Liver (tissue), 3 donors: ENCODE results near the gene HSPA9.

ENCODE experiments used
- ATF3 ChIP-seq: IDR thresholded peaks from 2 replicates; pipeline ENCODE4 v1.6.1; 2016; ENCODE audit warnings: antibody characterized with exemption
- CTCF ChIP-seq: fragments of 150-350 bp; IDR thresholded peaks from 2 replicates; pipeline ENCODE4 v1.5.1; 2017; ENCODE audit warnings: improper control_type of control experiment, low read depth, low read length; ENCODE audit not compliant: missing input control
- FOXA1 ChIP-seq: IDR thresholded peaks from 2 replicates; pipeline ENCODE4 v1.6.1; 2016; ENCODE audit warnings: antibody characterized with exemption
- GABPA ChIP-seq, 2 donors: IDR thresholded peaks in 1 of 2; conservative IDR thresholded peaks in 1 of 2; 2 replicates each; pipeline ENCODE4 v1.6.1; 2016; ENCODE audit warnings: antibody characterized with exemption in 2 of 2, mild to moderate bottlenecking in 1 of 2, moderate library complexity in 1 of 2
- TF ChIP-seq, protein P1 (sequence below): IDR thresholded peaks from 2 replicates; pipeline ENCODE4 v1.6.1; 2016; ENCODE audit warnings: antibody characterized with exemption
- donor health status: healthy.
- donor health status: healthy.

DNA sequence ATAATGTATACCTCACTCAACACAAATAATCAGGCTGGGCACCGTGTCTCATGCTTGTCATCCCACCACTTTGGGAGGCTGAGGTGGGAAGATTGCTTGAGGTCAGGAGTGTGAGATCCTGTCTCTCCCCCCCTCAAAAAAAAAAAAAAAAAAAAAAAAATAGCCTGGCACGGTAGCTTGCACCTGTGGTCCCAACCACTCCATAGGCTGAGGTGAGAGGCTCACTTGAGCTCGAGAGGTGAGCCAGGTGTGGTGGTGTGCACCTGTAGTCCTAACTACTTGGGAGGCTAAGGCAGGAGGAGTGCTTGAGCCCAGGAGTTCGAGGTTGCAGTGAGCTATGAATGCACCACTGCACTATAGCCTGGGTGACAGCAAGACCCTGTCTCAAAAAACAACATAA lies 22.5 kb downstream of the HSPA9 start:
- TF ChIP-seq GABPA (IDR thresholded peaks at IDR 0.05 in 1 of 2, conservative IDR thresholded peaks at IDR 0.05 in 1 of 2) (no peak), CTCF (no peak), ATF3 (no peak), FOXA1 (no peak)
- TF ChIP-seq, protein P1, sequence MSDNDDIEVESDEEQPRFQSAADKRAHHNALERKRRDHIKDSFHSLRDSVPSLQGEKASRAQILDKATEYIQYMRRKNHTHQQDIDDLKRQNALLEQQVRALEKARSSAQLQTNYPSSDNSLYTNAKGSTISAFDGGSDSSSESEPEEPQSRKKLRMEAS: no peak
